ENCODE measurements around the gene OTOP3. TPM values are rescaled to one million over a fixed set of nuclear protein-coding genes. Genes with fewer than 3 reads are reported as not detected.
"Not testable (repeated sequence)": the region's sequence is repeated elsewhere in the genome, so short reads cannot be mapped to it uniquely, and the experiment has no call there.

Gene OTOP3
- total RNA-seq, 1 donor from 2014 or later: not detected

- no peak for DNase-seq
- Mint-ChIP-seq H3K4me1 (ENCODE audit: low read depth, unreplicated experiment) (peaks cover 2% of the 10 kb centered on the region), H3K36me3 (ENCODE audit: unreplicated experiment) (no peaks in the 10 kb centered on the region), H3K27ac (ENCODE audit: unreplicated experiment) (peak overlapping the region; percentile 99), H3K4me3 (ENCODE audit: unreplicated experiment) (peak overlapping the region; percentile 84), H3K9me3 (ENCODE audit: unreplicated experiment) (peaks cover 17% of the 10 kb centered on the region), H3K27me3 (ENCODE audit: unreplicated experiment) (peaks cover 7% of the 10 kb centered on the region)
- TF ChIP-seq CTCF (IDR thresholded peaks at IDR 0.05; ENCODE audit: partially characterized antibody, unreplicated experiment): no peak
These were observed 45.8 kb downstream of the OTOP3 start for GRCh38 chr17:74981318-74981978.

- peaks cover 20% of the 10 kb centered on the region for H3K9me3 Mint-ChIP-seq (ENCODE audit: unreplicated experiment)
- peaks cover 2% of the 10 kb centered on the region for H3K4me1 Mint-ChIP-seq (ENCODE audit: low read depth, unreplicated experiment)
- H3K27ac Mint-ChIP-seq (ENCODE audit: unreplicated experiment): peak overlapping the region; percentile 99
These were observed 46.4 kb downstream of the OTOP3 start for GRCh38 chr17:74981979-74982662.

GRCh38 chr17:74982663-74983313 is 47.1 kb downstream of the OTOP3 start:
- Mint-ChIP-seq H3K9me3 (ENCODE audit: unreplicated experiment) (peaks cover 22% of the 10 kb centered on the region), H3K4me3 (ENCODE audit: unreplicated experiment) (peak overlapping the region; percentile 86), H3K27ac (ENCODE audit: unreplicated experiment) (peak overlapping the region; percentile 99)
- H3K27me3 Mint-ChIP-seq (ENCODE audit: unreplicated experiment); H3K36me3 Mint-ChIP-seq (ENCODE audit: unreplicated experiment); H3K4me1 Mint-ChIP-seq (ENCODE audit: low read depth, unreplicated experiment); DNase-seq: not testable (repeated sequence)

More at GRCh38 chr17:74981979-74982662, 46.4 kb downstream of the OTOP3 start:
- peak; percentile 97 for DNase-seq
- peak overlapping the region; percentile 86 for H3K4me3 Mint-ChIP-seq (ENCODE audit: unreplicated experiment)
- peaks cover 8% of the 10 kb centered on the region for H3K27me3 Mint-ChIP-seq (ENCODE audit: unreplicated experiment)
- H3K36me3 Mint-ChIP-seq (ENCODE audit: unreplicated experiment): no peaks in the 10 kb centered on the region
- TF ChIP-seq CTCF (IDR thresholded peaks at IDR 0.05; ENCODE audit: partially characterized antibody, unreplicated experiment): peak; percentile 5

- Mint-ChIP-seq H3K36me3 (ENCODE audit: unreplicated experiment) (no peaks in the 10 kb centered on the region), H3K4me3 (ENCODE audit: unreplicated experiment) (peak overlapping the region; percentile 89), H3K27ac (ENCODE audit: unreplicated experiment) (no peak overlapping the region), H3K9me3 (ENCODE audit: unreplicated experiment) (peaks cover 16% of the 10 kb centered on the region), H3K27me3 (ENCODE audit: unreplicated experiment) (peaks cover 16% of the 10 kb centered on the region), H3K4me1 (ENCODE audit: low read depth, unreplicated experiment) (peaks cover 12% of the 10 kb centered on the region)
- no peak for DNase-seq
- no peak for TF ChIP-seq CTCF (IDR thresholded peaks at IDR 0.05; ENCODE audit: partially characterized antibody, unreplicated experiment)
These were observed 50.5 kb downstream of the OTOP3 start for GRCh38 chr17:74986206-74986576.

GRCh38 chr17:74987418-74987908 is 51.8 kb downstream of the OTOP3 start, which contains the start of gene CDR2L:
Gene CDR2L, plus strand, starts transcription at chr17:74987632. Its CDS starts 412 bp downstream, at chr17:74988044.
- Mint-ChIP-seq H3K36me3 (ENCODE audit: unreplicated experiment) (no peaks in the 10 kb centered on the region), H3K4me1 (ENCODE audit: low read depth, unreplicated experiment) (peaks cover 12% of the 10 kb centered on the region), H3K9me3 (ENCODE audit: unreplicated experiment) (peaks cover 12% of the 10 kb centered on the region), H3K27me3 (ENCODE audit: unreplicated experiment) (peaks cover 15% of the 10 kb centered on the region), H3K27ac (ENCODE audit: unreplicated experiment) (peak within 1 kb of the TSS; percentile 97), H3K4me3 (ENCODE audit: unreplicated experiment) (peak within 1 kb of the TSS; percentile 93)
- peak; percentile 98 for DNase-seq
- TF ChIP-seq CTCF (IDR thresholded peaks at IDR 0.05; ENCODE audit: partially characterized antibody, unreplicated experiment): no peak

All from glutamatergic neuron (in vitro differentiated cells).